Cardiac muscle cell (in vitro differentiated cells and primary cell): ENCODE results near the gene FMO5. TPM values are rescaled to one million over a fixed set of nuclear protein-coding genes. Genes with fewer than 3 reads are reported as not detected.

Experiments used
- DNase-seq, 2 donors: peaks; one replicate each; pipeline versions ENCODE4 v3.0.0 to v3.0.0-alpha.2; 2010 to 2017; ENCODE audit warnings: low read depth in 1 of 2, low spot score in 1 of 2
- H3K27ac ChIP-seq: fragments of 200-600 bp; sonication (generic); 2 replicates; pipeline ENCODE4 v1.5.1; 2016
- H3K27me3 ChIP-seq: fragments of 200-600 bp; sonication (generic); 2 replicates; pipeline ENCODE4 v1.6.0; 2016; ENCODE audit warnings: control low read depth
- H3K36me3 ChIP-seq: fragments of 200-600 bp; sonication (generic); 2 replicates; pipeline ENCODE4 v1.5.1; 2016; ENCODE audit warnings: control low read depth
- H3K4me1 ChIP-seq: fragments of 200-600 bp; sonication (generic); 2 replicates; pipeline ENCODE4 v1.8.1; 2017; ENCODE audit warnings: low read depth, mild to moderate bottlenecking, mixed run types
- H3K4me3 ChIP-seq: fragments of 200-600 bp; sonication (generic); 2 replicates; pipeline ENCODE4 v1.5.1; 2016; ENCODE audit warnings: mild to moderate bottlenecking
- H3K9me3 ChIP-seq: fragments of 200-600 bp; sonication (generic); 2 replicates; pipeline ENCODE4 v1.5.1; 2017; ENCODE audit warnings: low read depth, mild to moderate bottlenecking, control low read depth
- polyA plus RNA-seq: library from polyadenylated mRNA; unstranded; fragments of >200 nt; fragmentation: Nextera tagmentation; extraction: Ambion mirVana; gene quantifications from 2 replicates; pipeline ENCODE4 v1.2.1, GENCODE V29; 2016
- total RNA-seq: library from RNA; depleted of rRNA; stranded (reverse); fragments of >200 nt; gene quantifications from 2 replicates; pipeline ENCODE4 v1.2.3, GENCODE V29; 2016
- TF ChIP-seq, protein P1 (sequence below): IDR thresholded peaks from 2 replicates; pipeline ENCODE4 v1.5.1; 2012; ENCODE audit warnings: low read depth, mild to moderate bottlenecking, low read length

FMO5 gene
- total and polyA plus RNA-seq, 2 experiments from 2014 or later = 0.75 to 1.8 TPM

DNA sequence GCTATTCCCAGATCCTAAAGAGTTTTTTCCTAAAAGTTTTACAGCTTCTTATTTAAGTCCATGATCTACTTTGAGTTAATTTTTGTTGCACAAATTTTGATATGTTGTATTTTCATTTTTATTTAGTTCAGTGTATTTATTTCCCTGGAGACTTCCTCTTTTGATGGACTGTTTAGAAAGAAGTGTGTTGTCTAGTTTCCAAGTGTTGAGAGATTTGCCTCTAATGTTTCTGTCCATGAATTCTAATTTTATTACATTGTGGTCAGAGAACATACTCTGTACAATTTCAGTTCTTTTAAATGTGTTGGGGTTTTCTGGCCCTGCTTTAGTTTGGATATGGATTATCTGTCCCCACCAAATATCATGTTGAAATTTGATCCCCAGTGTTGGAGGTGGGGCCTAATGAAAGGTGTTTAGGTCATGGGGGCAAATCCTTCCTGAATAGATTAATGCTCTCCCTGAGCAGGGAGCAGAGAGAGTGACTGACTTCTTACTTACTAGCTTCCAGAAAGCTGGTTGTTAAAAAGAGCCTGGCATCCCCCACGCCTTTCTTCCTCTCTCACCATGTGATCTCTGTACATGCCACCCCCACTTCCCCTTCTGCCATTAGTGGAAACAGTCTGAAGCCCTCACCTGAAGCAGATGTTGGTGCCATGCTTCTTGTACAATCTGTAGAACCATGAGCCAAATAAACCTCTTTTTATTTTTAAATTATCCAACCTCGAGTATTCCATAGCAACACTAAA is 21.9 kb upstream of the FMO5 start:
- H3K4me1 ChIP-seq = peaks cover 20% of the 10 kb centered on the region
- no peak for DNase-seq
- H3K36me3 ChIP-seq = no peaks in the 10 kb centered on the region
- H3K27ac ChIP-seq = peak overlapping the region; percentile 24
- TF ChIP-seq, protein P1, sequence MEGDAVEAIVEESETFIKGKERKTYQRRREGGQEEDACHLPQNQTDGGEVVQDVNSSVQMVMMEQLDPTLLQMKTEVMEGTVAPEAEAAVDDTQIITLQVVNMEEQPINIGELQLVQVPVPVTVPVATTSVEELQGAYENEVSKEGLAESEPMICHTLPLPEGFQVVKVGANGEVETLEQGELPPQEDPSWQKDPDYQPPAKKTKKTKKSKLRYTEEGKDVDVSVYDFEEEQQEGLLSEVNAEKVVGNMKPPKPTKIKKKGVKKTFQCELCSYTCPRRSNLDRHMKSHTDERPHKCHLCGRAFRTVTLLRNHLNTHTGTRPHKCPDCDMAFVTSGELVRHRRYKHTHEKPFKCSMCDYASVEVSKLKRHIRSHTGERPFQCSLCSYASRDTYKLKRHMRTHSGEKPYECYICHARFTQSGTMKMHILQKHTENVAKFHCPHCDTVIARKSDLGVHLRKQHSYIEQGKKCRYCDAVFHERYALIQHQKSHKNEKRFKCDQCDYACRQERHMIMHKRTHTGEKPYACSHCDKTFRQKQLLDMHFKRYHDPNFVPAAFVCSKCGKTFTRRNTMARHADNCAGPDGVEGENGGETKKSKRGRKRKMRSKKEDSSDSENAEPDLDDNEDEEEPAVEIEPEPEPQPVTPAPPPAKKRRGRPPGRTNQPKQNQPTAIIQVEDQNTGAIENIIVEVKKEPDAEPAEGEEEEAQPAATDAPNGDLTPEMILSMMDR = no peak
- no peak overlapping the region for H3K4me3 ChIP-seq
- H3K27me3 ChIP-seq = no peaks in the 10 kb centered on the region
- no peaks in the 10 kb centered on the region for H3K9me3 ChIP-seq

DNA sequence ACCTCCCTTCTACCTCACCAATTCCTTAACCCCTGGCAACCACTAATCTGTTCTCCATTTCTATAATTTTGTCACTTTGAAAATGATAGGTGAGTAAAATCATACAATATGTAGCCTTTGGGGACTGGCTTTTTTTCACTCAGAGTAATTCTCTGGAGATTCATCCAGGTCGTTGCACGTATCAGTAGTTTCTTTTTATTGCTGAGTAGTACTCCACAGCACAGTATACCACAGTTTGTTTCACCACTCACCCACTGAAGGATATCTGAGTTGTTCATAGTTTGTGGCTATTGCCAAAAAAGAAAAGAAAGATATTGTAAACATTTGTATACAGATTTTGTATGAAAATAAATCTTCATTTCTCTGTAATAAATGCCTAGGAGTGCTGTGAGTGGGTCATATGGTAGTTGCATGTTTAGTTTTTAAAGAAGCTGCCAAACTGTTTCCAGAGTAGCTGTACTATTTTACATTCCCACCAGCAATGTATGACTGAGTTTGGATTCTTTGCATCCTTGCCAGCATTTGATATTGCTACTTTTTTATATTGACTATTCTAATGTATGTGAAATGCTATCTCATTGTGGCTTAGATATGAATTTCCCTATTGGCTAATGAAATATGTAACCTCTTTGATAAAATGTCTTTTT is 21.0 kb upstream of the FMO5 start:
- TF ChIP-seq, protein P1 = no peak
- DNase-seq = no peak

DNA sequence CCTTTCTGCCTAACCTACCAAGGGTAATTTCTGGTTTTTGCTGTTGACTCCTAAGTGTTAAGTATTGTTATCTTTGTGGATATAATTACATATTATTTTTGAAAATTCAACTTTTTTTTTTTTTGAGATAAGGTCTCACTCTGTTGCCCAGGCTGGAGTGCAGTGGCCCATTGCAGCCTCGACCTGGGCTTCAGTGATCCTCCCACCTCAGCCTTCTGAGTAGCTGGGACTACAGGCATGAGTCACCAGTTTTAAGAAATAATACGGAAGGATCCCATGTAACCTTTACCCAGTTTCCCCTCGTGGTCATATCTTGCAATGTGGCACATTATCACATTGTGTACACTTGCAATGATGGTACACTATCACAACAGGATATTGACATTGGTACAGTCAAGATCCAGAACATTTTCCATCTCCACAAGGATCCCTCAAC is 20.5 kb upstream of the FMO5 start:
- TF ChIP-seq, protein P1 = no peak
- peaks cover 20% of the 10 kb centered on the region for H3K4me1 ChIP-seq
- no peak overlapping the region for H3K27ac ChIP-seq
- H3K9me3 ChIP-seq = no peaks in the 10 kb centered on the region
- no peak overlapping the region for H3K4me3 ChIP-seq
- DNase-seq = no peak
- no peaks in the 10 kb centered on the region for H3K27me3 ChIP-seq
- H3K36me3 ChIP-seq = no peaks in the 10 kb centered on the region

More for the DNA sequence above, 21.0 kb upstream of the FMO5 start:
- no peaks in the 10 kb centered on the region for H3K9me3 ChIP-seq
- no peak overlapping the region for H3K27ac ChIP-seq
- H3K4me1 ChIP-seq = peaks cover 20% of the 10 kb centered on the region
- no peak overlapping the region for H3K4me3 ChIP-seq
- H3K36me3 ChIP-seq = no peaks in the 10 kb centered on the region
- no peaks in the 10 kb centered on the region for H3K27me3 ChIP-seq

DNA sequence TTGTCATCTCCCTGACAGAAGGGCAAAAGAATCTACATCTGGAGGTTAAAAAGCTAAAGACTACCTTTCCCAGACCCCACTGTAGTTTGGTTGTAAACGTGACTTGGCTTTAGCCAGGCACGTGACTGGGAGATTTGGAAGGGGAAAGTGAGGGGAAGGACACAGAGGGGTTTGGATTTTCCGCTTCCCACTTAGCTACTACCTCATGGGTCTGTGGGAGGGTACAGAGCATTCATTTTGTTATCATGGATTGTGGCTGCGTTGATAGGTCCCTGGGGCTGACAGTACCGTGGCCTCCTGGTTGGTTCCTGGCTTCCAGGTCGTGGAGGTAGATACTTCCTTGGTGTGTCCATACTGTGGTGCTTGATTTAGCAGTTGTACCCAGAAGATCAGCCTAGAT is 20.0 kb upstream of the FMO5 start:
- Histone ChIP-seq H3K9me3 (no peaks in the 10 kb centered on the region), H3K36me3 (no peaks in the 10 kb centered on the region), H3K4me1 (peaks cover 20% of the 10 kb centered on the region), H3K27ac (no peak overlapping the region), H3K27me3 (no peaks in the 10 kb centered on the region), H3K4me3 (no peak overlapping the region)
- TF ChIP-seq, protein P1 = no peak
- DNase-seq = no peak

DNA sequence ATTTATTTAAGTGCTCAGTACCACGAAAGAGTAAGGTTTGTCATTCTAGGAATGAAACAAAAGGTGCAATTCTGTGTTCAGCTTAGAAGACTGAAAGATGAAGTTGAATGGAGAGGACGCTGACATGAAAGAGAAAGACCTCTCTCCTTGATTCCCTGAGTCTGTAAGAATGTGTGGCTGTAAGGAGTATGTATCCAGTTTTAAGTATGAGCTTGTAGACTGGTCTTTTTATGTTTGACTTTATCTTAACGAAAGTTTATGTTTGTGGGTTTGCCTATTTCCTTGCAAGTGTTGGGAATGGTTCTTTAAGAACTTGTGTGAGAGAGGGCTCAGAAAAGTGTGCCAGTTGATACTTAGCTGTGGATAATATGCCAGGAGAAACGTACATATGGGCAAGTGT is 18.7 kb upstream of the FMO5 start:
- no peak for DNase-seq
- Histone ChIP-seq H3K36me3 (no peaks in the 10 kb centered on the region), H3K27ac (no peak overlapping the region), H3K27me3 (no peaks in the 10 kb centered on the region), H3K9me3 (no peaks in the 10 kb centered on the region), H3K4me3 (peak overlapping the region; percentile 96), H3K4me1 (peaks cover 20% of the 10 kb centered on the region)
- TF ChIP-seq, protein P1 = no peak
